ENCODE results near the gene NEURL3. TPM values are rescaled to one million over a fixed set of nuclear protein-coding genes. Genes with fewer than 3 reads are reported as not detected.

NEURL3 gene
- total RNA-seq, 4 donors from 2014 or later = not detected

- Histone ChIP-seq H3K4me3 (no peak overlapping the region), H3K36me3 (no peaks in the 10 kb centered on the region), H3K27me3 (no peaks in the 10 kb centered on the region), H3K27ac (peak overlapping the region; percentile 94 to 99 (median 97)), H3K4me1 (peaks cover 69 to 75% of the 10 kb centered on the region in 2 donors), H3K9me3 (no peaks in the 10 kb centered on the region)
- ATAC-seq (peak in 1 of 2 donors; percentile 22), DNase-seq (peak; percentile 63 to 74)
- intact Hi-C loops (cut with DNase I; ENCODE audit: low total_unique reads) (loop anchor here (5.0 to 10.0 kb wide), 5 partner anchors 63 to 1630 kb away; partner anchors contain the start of genes CNNM4, KANSL3 and STARD7), in situ Hi-C loops (cut with MboI; ENCODE audit: low sequenced_read_pairs in 4 of 4) (loop anchor here in 2 of 4 donors (10.0 to 25.0 kb wide), 2 partner anchors 100 to 1128 kb away; partner anchors contain the start of genes ACTR1B (in 1 of the 2), C2orf92 (in 1 of the 2) and KANSL3 (in 1 of the 2))
- peak in 1 of 2 donors; percentile 23 for TF ChIP-seq POLR2A (IDR thresholded peaks at IDR 0.05)
- no peak for TF ChIP-seq CTCF (IDR thresholded peaks at IDR 0.05 in 4 of 5, conservative IDR thresholded peaks at IDR 0.05 in 1 of 5)
Measured at GRCh38 chr2:96534701-96535181, 29.6 kb upstream of the NEURL3 start.

GRCh38 chr2:96534141-96534540 is 29.0 kb upstream of the NEURL3 start:
- Histone ChIP-seq H3K27me3 (no peaks in the 10 kb centered on the region), H3K4me3 (no peak overlapping the region)

GRCh38 chr2:96533292-96534073 is 28.3 kb upstream of the NEURL3 start:
- peak; percentile 95 to 96 for DNase-seq
- Histone ChIP-seq H3K27me3 (no peaks in the 10 kb centered on the region), H3K4me3 (peak overlapping the region in 1 of 4 donors; percentile 20), H3K27ac (peak overlapping the region; percentile 94 to 99 (median 97)), H3K4me1 (peaks cover 64 to 66% of the 10 kb centered on the region in 2 donors), H3K9me3 (no peaks in the 10 kb centered on the region), H3K36me3 (no peaks in the 10 kb centered on the region)
- TF ChIP-seq CTCF (IDR thresholded peaks at IDR 0.05 in 4 of 5, conservative IDR thresholded peaks at IDR 0.05 in 1 of 5) (no peak), POLR2A (IDR thresholded peaks at IDR 0.05) (peak in 1 of 2 donors; percentile 73)
- intact Hi-C loops (cut with DNase I; ENCODE audit: low total_unique reads) = loop anchor here (2.0 to 10.0 kb wide), 6 partner anchors 64 to 1631 kb away; partner anchors contain the start of genes CIAO1, KANSL3 and STARD7
- in situ Hi-C loops (cut with MboI; ENCODE audit: low sequenced_read_pairs in 4 of 4) = loop anchor here in 2 of 4 donors (10.0 to 25.0 kb wide), 2 partner anchors 101 to 1129 kb away; partner anchors contain the start of genes ACTR1B (in 1 of the 2), C2orf92 (in 1 of the 2) and KANSL3 (in 1 of the 2)
- peak; percentile 63 to 64 for ATAC-seq

More at GRCh38 chr2:96534141-96534540, 29.0 kb upstream of the NEURL3 start:
- Histone ChIP-seq H3K27ac (peak overlapping the region; percentile 94 to 99 (median 97)), H3K36me3 (no peaks in the 10 kb centered on the region), H3K4me1 (peaks cover 64 to 69% of the 10 kb centered on the region in 2 donors), H3K9me3 (no peaks in the 10 kb centered on the region)
- no peak for ATAC-seq
- no peak for TF ChIP-seq POLR2A (IDR thresholded peaks at IDR 0.05)
- TF ChIP-seq CTCF (IDR thresholded peaks at IDR 0.05 in 4 of 5, conservative IDR thresholded peaks at IDR 0.05 in 1 of 5) = no peak
- DNase-seq = no peak
- in situ Hi-C loops (cut with MboI; ENCODE audit: low sequenced_read_pairs in 4 of 4) (loop anchor here in 2 of 4 donors (10.0 to 25.0 kb wide), 2 partner anchors 101 to 1128 kb away; partner anchors contain the start of genes ACTR1B (in 1 of the 2), C2orf92 (in 1 of the 2) and KANSL3 (in 1 of the 2)), intact Hi-C loops (cut with DNase I; ENCODE audit: low total_unique reads) (loop anchor here (5.0 to 10.0 kb wide), 4 partner anchors 63 to 1631 kb away; partner anchors contain the start of genes KANSL3 and STARD7)

GRCh38 chr2:96532641-96533291 is 27.6 kb upstream of the NEURL3 start:
- intact Hi-C loops (cut with DNase I; ENCODE audit: low total_unique reads) = loop anchor here (2.0 to 10.0 kb wide), 6 partner anchors 65 to 1632 kb away; partner anchors contain the start of genes CIAO1, KANSL3 and STARD7
- DNase-seq (no peak), ATAC-seq (no peak)
- H3K36me3 ChIP-seq = no peaks in the 10 kb centered on the region
- H3K4me3 ChIP-seq = peak overlapping the region in 1 of 4 donors; percentile 20
- TF ChIP-seq POLR2A (IDR thresholded peaks at IDR 0.05) = no peak
- TF ChIP-seq CTCF (IDR thresholded peaks at IDR 0.05 in 4 of 5, conservative IDR thresholded peaks at IDR 0.05 in 1 of 5) = no peak
- in situ Hi-C loops (cut with MboI; ENCODE audit: low sequenced_read_pairs in 4 of 4) = loop anchor here in 2 of 4 donors (10.0 to 25.0 kb wide), 2 partner anchors 102 to 1130 kb away; partner anchors contain the start of genes ACTR1B (in 1 of the 2), C2orf92 (in 1 of the 2) and KANSL3 (in 1 of the 2)
- H3K27me3 ChIP-seq = no peaks in the 10 kb centered on the region
- no peaks in the 10 kb centered on the region for H3K9me3 ChIP-seq
- peaks cover 65 to 66% of the 10 kb centered on the region in 2 donors for H3K4me1 ChIP-seq
- H3K27ac ChIP-seq = peak overlapping the region; percentile 94 to 99 (median 97)

Measured in gastrocnemius medialis (tissue), 4 donors.